T-helper 2 cell treated with Interferon-gamma antibody and Interleukin-4, amounts not matched to agents 5 μg/mL and 100 μg/mL, for 36 hours (primary cell): ENCODE results near the gene RTP3.
"Not testable (repeated sequence)": the region's sequence is repeated elsewhere in the genome, so short reads cannot be mapped to it uniquely, and the experiment has no call there.

Source experiments
- DNase-seq: peaks from one replicate; pipeline ENCODE4 v3.0.0; 2021; ENCODE audit warnings: low spot score
- H3K27ac Mint-ChIP-seq: one replicate; pipeline ENCODE4 v1.8.0; 2021; ENCODE audit warnings: mild to moderate bottlenecking, mixed read lengths
- H3K27me3 Mint-ChIP-seq: one replicate; pipeline ENCODE4 v1.8.0; 2021; ENCODE audit warnings: low read depth, mixed read lengths
- H3K36me3 Mint-ChIP-seq: one replicate; pipeline ENCODE4 v1.8.0; 2021; ENCODE audit warnings: low read depth, mixed read lengths
- H3K4me1 Mint-ChIP-seq: one replicate; pipeline ENCODE4 v1.8.0; 2021; ENCODE audit warnings: low read depth, mixed read lengths
- H3K4me3 Mint-ChIP-seq: one replicate; pipeline ENCODE4 v1.8.0; 2022; ENCODE audit warnings: mild to moderate bottlenecking, moderate library complexity, mixed read lengths
- H3K9me3 Mint-ChIP-seq: one replicate; pipeline ENCODE4 v1.8.0; 2021; ENCODE audit warnings: mixed read lengths

Gene RTP3

DNA sequence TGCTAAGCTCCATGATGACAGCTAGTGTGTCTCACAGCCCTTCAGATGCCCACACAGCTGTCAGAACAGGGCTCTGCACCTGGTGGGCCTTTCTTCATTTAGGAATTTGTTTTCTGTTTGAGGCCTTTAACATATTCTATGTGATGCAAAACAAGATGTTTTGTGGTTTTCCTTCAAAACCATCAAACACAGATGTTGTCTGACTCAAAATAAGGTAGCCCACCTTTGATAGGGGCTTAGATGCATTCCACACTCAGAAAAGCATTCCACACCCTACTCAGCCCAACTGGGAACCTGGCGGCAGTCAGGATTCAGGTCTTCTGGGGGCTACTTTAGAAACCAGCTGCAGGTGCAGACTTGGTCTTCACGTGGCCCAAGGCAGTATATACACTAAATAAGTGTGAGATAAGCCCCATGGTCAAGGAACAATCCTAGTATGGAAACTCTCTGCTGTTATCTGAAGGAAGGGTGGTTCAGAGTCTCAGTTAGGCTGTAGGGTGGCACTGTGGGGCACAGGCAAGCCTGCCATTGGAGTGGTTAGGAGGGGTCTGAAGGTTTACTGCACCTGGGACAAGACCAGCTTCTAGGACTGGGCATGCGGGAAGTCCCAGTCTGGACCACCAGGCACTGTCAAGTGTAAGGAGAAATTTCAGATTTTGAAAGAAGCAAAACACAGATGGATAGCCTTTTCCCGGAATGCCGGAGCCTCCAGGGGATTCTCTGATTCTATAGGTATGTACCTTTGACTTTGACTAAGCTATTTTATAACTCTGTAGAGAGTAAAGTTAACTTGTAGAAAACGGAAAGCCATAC is 48.2 kb downstream of the RTP3 start:
- no peaks in the 10 kb centered on the region for H3K9me3 Mint-ChIP-seq
- peaks cover 39% of the 10 kb centered on the region for H3K27me3 Mint-ChIP-seq
- no peak overlapping the region for H3K4me3 Mint-ChIP-seq
- no peak for DNase-seq
- H3K4me1 Mint-ChIP-seq = peaks cover 48% of the 10 kb centered on the region
- H3K36me3 Mint-ChIP-seq = peaks cover 2% of the 10 kb centered on the region
- H3K27ac Mint-ChIP-seq = no peak overlapping the region

DNA sequence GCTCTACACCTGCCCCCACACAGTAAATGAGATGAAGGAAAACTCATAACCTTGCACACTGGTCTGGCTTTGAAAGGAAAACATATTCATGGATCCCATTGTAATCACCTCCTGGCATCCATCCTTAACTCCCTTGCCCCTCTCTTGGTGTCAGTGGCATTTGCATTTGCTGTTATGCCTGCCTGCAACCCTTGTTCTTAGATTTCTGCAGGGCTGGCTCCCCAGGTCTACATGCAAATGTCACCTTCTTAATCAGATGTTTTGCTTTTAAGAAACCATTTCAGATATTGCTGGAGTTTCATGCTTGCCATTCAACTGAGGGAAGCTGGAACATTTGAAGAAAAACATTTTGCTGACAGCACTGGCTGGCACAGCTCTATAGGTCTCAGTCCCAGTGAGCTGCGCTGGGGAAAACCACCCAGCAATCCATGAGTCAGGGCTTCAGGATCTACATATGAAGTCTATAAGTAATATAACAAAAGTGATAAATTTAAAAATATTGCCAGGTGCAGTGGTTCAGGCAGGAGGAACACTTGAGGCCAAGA is 49.2 kb downstream of the RTP3 start:
- no peak for DNase-seq
- Mint-ChIP-seq H3K4me1 (peaks cover 42% of the 10 kb centered on the region), H3K27me3 (peaks cover 41% of the 10 kb centered on the region), H3K4me3 (no peak overlapping the region), H3K36me3 (peaks cover 2% of the 10 kb centered on the region), H3K9me3 (no peaks in the 10 kb centered on the region), H3K27ac (no peak overlapping the region)

DNA sequence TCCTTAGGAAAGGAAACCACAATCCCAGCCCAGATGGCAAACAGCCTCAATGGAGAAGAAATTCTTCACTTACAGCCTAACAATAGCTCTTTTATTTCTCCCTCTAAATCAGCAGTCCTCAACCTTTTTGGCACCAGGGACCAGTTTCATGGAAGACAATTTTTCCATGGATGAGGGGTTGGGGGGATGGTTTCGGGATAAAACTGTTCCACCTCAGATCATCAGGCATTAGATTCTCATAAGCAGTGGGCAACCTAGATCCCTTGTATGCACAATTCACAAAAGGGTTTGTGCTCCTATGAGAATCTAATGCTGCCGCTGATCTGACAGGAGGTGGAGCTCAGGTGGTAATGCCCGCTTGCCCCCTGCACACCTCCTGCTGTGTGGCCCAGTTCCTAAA is 50.8 kb downstream of the RTP3 start:
- H3K9me3 Mint-ChIP-seq, DNase-seq, H3K36me3 Mint-ChIP-seq, H3K27ac Mint-ChIP-seq, H3K4me3 Mint-ChIP-seq: not testable (repeated sequence)
- peaks cover 53% of the 10 kb centered on the region for H3K27me3 Mint-ChIP-seq
- peaks cover 28% of the 10 kb centered on the region for H3K4me1 Mint-ChIP-seq

DNA sequence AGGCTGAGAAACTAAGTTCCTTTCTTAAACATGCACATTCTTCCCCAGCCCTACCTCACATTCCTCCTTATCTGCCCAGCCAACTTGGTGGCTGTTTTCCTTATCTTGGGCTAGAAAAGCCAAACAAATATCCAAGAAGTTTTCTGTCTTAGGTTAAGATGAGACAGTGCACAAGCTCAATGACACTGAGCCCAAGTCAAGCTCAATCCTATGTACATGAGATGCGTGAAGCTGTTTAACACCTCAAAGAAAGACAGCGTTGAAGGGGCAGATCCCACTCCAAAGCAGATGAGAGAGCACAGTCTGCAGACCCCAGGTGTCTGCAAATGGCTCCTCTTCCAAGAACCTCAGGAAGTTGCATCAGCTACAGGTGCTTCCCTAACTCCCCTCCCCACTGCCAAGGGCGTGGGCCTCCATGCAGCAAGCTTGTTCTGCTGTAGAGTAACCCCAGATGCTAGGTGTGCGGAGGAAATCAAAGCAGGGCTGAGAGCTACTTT is 51.7 kb downstream of the RTP3 start:
- no peak overlapping the region for H3K4me3 Mint-ChIP-seq
- no peak overlapping the region for H3K27ac Mint-ChIP-seq
- H3K27me3 Mint-ChIP-seq = peaks cover 56% of the 10 kb centered on the region
- no peaks in the 10 kb centered on the region for H3K9me3 Mint-ChIP-seq
- H3K4me1 Mint-ChIP-seq = peaks cover 28% of the 10 kb centered on the region
- DNase-seq = no peak
- peaks cover 2% of the 10 kb centered on the region for H3K36me3 Mint-ChIP-seq

DNA sequence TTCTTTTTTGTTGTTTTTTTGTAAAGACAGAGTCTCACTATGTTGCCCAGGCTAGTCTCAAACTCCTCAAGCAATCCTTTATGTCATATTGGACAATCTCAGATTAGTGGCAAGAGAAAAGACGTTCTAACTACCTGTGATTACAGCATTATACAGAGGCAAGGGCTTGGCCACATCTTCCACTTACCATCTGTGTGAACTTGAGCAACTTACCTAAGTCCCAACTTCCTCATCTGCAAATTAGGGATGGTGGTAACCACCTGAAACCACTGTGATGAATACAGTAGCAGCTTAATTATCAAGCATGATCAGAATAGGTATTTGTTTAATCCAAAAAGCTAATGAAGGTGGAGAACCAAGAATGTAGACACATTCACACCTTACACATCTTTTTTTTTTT is 52.2 kb downstream of the RTP3 start:
- DNase-seq = no peak
- Mint-ChIP-seq H3K36me3 (peaks cover 2% of the 10 kb centered on the region), H3K27ac (no peak overlapping the region), H3K9me3 (no peaks in the 10 kb centered on the region), H3K27me3 (peaks cover 60% of the 10 kb centered on the region), H3K4me3 (no peak overlapping the region), H3K4me1 (peaks cover 28% of the 10 kb centered on the region)
